Measurements from ENCODE around the gene PARD6G.

GRCh38 chr18:80147418-80148325 is 99.6 kb downstream of the PARD6G start:
- no peak for TF ChIP-seq ATF3 (IDR thresholded peaks at IDR 0.05; ENCODE audit: borderline replicate concordance, extremely low read depth, low read depth, low read length)
- TF ChIP-seq CTCF (IDR thresholded peaks at IDR 0.05 in 2 of 3, conservative IDR thresholded peaks at IDR 0.05 in 1 of 3; ENCODE audit: control insufficient read depth in 2 of 3, extremely low read depth in 1 of 3, insufficient read depth in 1 of 3, low read depth in 3 of 3, low read length in 3 of 3), result no peak
- no peak for TF ChIP-seq SMC3 (IDR thresholded peaks at IDR 0.05; ENCODE audit: borderline replicate concordance, low read length)
- TF ChIP-seq ATF2 (IDR thresholded peaks at IDR 0.05; ENCODE audit: low read length), result no peak
- TF ChIP-seq YY1 (IDR thresholded peaks at IDR 0.05; ENCODE audit: low read depth, low read length), result no peak

Measured in GM12878 (cell line).